GM12878 (cell line): ENCODE measurements around the gene TXNIP. TPM values are rescaled to one million over a fixed set of nuclear protein-coding genes. Genes with fewer than 3 reads are reported as not detected.

Experiments
- ASH2L ChIP-seq: fragments of 300-600, 200-600 bp; sonication (generic); IDR thresholded peaks from 2 replicates; pipeline ENCODE4 v1.6.1; 2017; ENCODE audit warnings: low read depth, mild to moderate bottlenecking, borderline replicate concordance
- ATF7 ChIP-seq: fragments of 450-650 bp; IDR thresholded peaks from 2 replicates; pipeline ENCODE4 v1.6.1; 2016; ENCODE audit warnings: low read depth, mild to moderate bottlenecking
- BACH1 ChIP-seq: fragments of 450-650 bp; IDR thresholded peaks from 2 replicates; pipeline ENCODE4 v1.6.1; 2017; ENCODE audit warnings: mild to moderate bottlenecking, borderline replicate concordance
- BMI1 ChIP-seq: fragments of 450-650 bp; IDR thresholded peaks from 2 replicates; pipeline ENCODE4 v1.6.1; 2016; ENCODE audit warnings: mild to moderate bottlenecking, moderate library complexity, borderline replicate concordance
- CBX3 ChIP-seq: fragments of 200-600 bp; sonication (generic); IDR thresholded peaks from 2 replicates; pipeline ENCODE4 v1.6.1; 2016; ENCODE audit warnings: low read depth, borderline replicate concordance
- CREB1 ChIP-seq: IDR thresholded peaks from 2 replicates; pipeline ENCODE4 v1.6.1; 2012; ENCODE audit warnings: low read depth, mild to moderate bottlenecking, inconsistent platforms
- FOS ChIP-seq: IDR thresholded peaks from 3 replicates; pipeline ENCODE4 v1.6.1; 2011; ENCODE audit warnings: borderline replicate concordance; ENCODE audit not compliant: insufficient read length; ENCODE audit errors: extremely low read depth
- GATAD2B ChIP-seq: fragments of 450-650 bp; conservative IDR thresholded peaks from 2 replicates; pipeline ENCODE4 v1.6.1; 2017; ENCODE audit warnings: low read depth, mild to moderate bottlenecking, moderate library complexity
- IKZF1 ChIP-seq: fragments of 450-650 bp; conservative IDR thresholded peaks from 2 replicates; pipeline ENCODE4 v1.6.1; 2017; ENCODE audit warnings: antibody characterized with exemption, mild to moderate bottlenecking
- IRF5 ChIP-seq: fragments of 450-650 bp; IDR thresholded peaks from 2 replicates; pipeline ENCODE4 v1.6.1; 2017; ENCODE audit warnings: borderline replicate concordance
- LARP7 ChIP-seq: fragments of 450-650 bp; IDR thresholded peaks from 2 replicates; pipeline ENCODE4 v1.6.1; 2017; ENCODE audit warnings: mild to moderate bottlenecking
- MTA3 ChIP-seq: IDR thresholded peaks from 2 replicates; pipeline ENCODE4 v1.6.1; 2012; ENCODE audit warnings: low read length, inconsistent platforms, borderline replicate concordance
- MYC ChIP-seq: IDR thresholded peaks from 2 replicates; pipeline ENCODE4 v1.6.1; 2011; ENCODE audit warnings: mild to moderate bottlenecking, low read length, moderate library complexity, inconsistent platforms; ENCODE audit not compliant: insufficient read depth, insufficient replicate concordance, insufficient read length, severe bottlenecking
- NBN ChIP-seq: fragments of 450-650 bp; IDR thresholded peaks from 2 replicates; pipeline ENCODE4 v1.6.1; 2016
- NKRF ChIP-seq: fragments of 450-650 bp; conservative IDR thresholded peaks from 2 replicates; pipeline ENCODE4 v1.6.1; 2017; ENCODE audit warnings: mild to moderate bottlenecking, moderate library complexity
- RFX5 ChIP-seq: IDR thresholded peaks from 2 replicates; pipeline ENCODE4 v1.6.1; 2011; ENCODE audit warnings: low read depth, low read length, improper control_type of control experiment
- SIN3A ChIP-seq: IDR thresholded peaks from 2 replicates; pipeline ENCODE4 v1.6.1; 2012; ENCODE audit warnings: low read depth, low read length, improper control_type of control experiment
- SMAD1 ChIP-seq: fragments of 450-650 bp; IDR thresholded peaks from 2 replicates; pipeline ENCODE4 v1.6.1; 2018; ENCODE audit warnings: mild to moderate bottlenecking, low read depth; ENCODE audit not compliant: partially characterized antibody
- SPI1 ChIP-seq: IDR thresholded peaks from 2 replicates; pipeline ENCODE4 v1.6.1; 2011; ENCODE audit warnings: low read depth, mild to moderate bottlenecking, low read length, moderate library complexity, borderline replicate concordance; ENCODE audit not compliant: insufficient read depth
- USF1 ChIP-seq: IDR thresholded peaks from 2 replicates; pipeline ENCODE4 v1.6.1; 2011; ENCODE audit warnings: borderline replicate concordance, low read depth, mild to moderate bottlenecking, moderate library complexity, mixed read lengths, low read length; ENCODE audit not compliant: insufficient read depth; ENCODE audit errors: extremely low read length
- ZNF274 ChIP-seq: IDR thresholded peaks from one replicate; pipeline ENCODE4 v1.8.0; 2011; ENCODE audit not compliant: insufficient read length, insufficient read depth
- ZNF622 ChIP-seq: fragments of 450-650 bp; IDR thresholded peaks from 2 replicates; pipeline ENCODE4 v1.6.1; 2017; ENCODE audit warnings: mild to moderate bottlenecking, inconsistent platforms
- polyA plus RNA-seq, 11 experiments: library from polyadenylated mRNA; depleted of rRNA in 4 of 11; unstranded in 6 of 11; stranded (reverse) in 5 of 11; fragments of >200 nt; fragmentation: Nextera tagmentation in 4 of 11; fragmentation: Illumina TruSeq in 1 of 11; extraction: Ambion mirVana in 4 of 11; extraction: Trizol in 1 of 11; gene quantifications; 1 replicate in 1 of 11; 2 replicates in 10 of 11; pipeline versions ENCODE4 v1.2.1 to v1.2.3, GENCODE V29; 2011 to 2016; ENCODE audit warnings: inconsistent platforms in 2 of 11, missing spikeins in 2 of 11, low read depth in 1 of 11
- total RNA-seq, 4 experiments: library from RNA; depleted of rRNA in 3 of 4; stranded (reverse); fragments of >200 nt in 3 of 4; fragmentation: Illumina TruSeq in 1 of 4; extraction: Trizol in 1 of 4; gene quantifications; 2 replicates each; pipeline versions ENCODE4 v1.2.1 to v1.2.3, GENCODE V29; 2013 to 2021
- TF ChIP-seq, protein P1 (sequence below): fragments of 450-650 bp; IDR thresholded peaks from 2 replicates; pipeline ENCODE4 v1.6.1; 2017; ENCODE audit warnings: mild to moderate bottlenecking, low read depth, inconsistent platforms; ENCODE audit not compliant: poor library complexity, severe bottlenecking
- TF ChIP-seq, protein P2 (sequence below): fragments of 450-650 bp; IDR thresholded peaks from 2 replicates; pipeline ENCODE4 v1.6.1; 2016; ENCODE audit warnings: mild to moderate bottlenecking

The TXNIP gene
- total and polyA plus RNA-seq, 10 of the 15 experiments (the other 5 are each of a cell fraction or from before 2014, with no cell fraction given): 48.7 to 133 (median 107) TPM

DNA sequence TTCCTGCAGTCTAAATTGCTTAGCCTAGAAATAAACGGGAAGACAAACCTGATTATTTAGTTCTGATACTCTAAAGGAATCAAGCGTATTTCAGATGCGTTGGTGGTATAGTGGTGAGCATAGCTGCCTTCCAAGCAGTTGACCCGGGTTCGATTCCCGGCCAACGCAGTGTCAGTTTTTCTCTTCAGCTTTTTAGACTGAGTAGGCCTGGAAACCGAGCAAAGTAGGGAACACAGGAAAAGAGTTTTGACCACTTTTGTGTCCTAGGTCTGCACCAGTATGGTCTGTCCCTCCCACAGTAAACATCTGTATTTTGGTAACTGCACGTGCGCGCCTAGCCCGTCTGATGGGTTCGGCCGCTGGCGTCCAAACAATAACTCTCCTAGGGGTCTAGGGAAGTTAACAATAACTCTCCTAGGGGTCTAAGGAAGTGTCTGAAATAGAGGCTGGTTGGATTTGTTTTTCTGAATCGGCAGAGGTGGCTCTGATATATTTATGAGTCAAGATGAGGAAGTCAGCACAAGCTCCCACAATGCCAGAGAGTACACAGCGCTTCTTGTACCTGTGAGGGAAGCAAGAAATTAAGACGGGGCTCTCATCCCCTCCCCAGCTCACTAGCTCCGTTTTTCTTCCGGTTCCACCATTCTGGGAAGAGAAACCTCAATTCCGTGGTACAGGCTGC, 40.7 kb upstream of the TXNIP start (continued):
- peak; percentile 70 for TF ChIP-seq NBN
- peak; percentile 41; the same call in 1 of the 2 replicates for TF ChIP-seq GATAD2B
- TF ChIP-seq, protein P1, sequence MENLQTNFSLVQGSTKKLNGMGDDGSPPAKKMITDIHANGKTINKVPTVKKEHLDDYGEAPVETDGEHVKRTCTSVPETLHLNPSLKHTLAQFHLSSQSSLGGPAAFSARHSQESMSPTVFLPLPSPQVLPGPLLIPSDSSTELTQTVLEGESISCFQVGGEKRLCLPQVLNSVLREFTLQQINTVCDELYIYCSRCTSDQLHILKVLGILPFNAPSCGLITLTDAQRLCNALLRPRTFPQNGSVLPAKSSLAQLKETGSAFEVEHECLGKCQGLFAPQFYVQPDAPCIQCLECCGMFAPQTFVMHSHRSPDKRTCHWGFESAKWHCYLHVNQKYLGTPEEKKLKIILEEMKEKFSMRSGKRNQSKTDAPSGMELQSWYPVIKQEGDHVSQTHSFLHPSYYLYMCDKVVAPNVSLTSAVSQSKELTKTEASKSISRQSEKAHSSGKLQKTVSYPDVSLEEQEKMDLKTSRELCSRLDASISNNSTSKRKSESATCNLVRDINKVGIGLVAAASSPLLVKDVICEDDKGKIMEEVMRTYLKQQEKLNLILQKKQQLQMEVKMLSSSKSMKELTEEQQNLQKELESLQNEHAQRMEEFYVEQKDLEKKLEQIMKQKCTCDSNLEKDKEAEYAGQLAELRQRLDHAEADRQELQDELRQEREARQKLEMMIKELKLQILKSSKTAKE: peak; percentile 83
- TF ChIP-seq CBX3: no peak
- TF ChIP-seq RFX5: no peak
- TF ChIP-seq MTA3: no peak
- no peak for TF ChIP-seq ASH2L
- TF ChIP-seq MYC: no peak
- no peak for TF ChIP-seq CREB1
- TF ChIP-seq BMI1: no peak
- peak; percentile 30; the same call in 1 of the 2 replicates for TF ChIP-seq ATF7
- peak; percentile 46; the same call in 1 of the 2 replicates for TF ChIP-seq NKRF
- TF ChIP-seq IKZF1: peak; percentile 70
- TF ChIP-seq IRF5: no peak
- TF ChIP-seq SIN3A: no peak
- TF ChIP-seq USF1: no peak
- TF ChIP-seq LARP7: peak; percentile 67; the same call in 1 of the 2 replicates
- no peak for TF ChIP-seq SMAD1
- TF ChIP-seq FOS: no peak
- TF ChIP-seq ZNF622: no peak
- TF ChIP-seq, protein P2, sequence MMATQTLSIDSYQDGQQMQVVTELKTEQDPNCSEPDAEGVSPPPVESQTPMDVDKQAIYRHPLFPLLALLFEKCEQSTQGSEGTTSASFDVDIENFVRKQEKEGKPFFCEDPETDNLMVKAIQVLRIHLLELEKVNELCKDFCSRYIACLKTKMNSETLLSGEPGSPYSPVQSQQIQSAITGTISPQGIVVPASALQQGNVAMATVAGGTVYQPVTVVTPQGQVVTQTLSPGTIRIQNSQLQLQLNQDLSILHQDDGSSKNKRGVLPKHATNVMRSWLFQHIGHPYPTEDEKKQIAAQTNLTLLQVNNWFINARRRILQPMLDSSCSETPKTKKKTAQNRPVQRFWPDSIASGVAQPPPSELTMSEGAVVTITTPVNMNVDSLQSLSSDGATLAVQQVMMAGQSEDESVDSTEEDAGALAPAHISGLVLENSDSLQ: no peak
- no peak for TF ChIP-seq ZNF274
- TF ChIP-seq BACH1: no peak
- TF ChIP-seq SPI1: peak; percentile 76
